Psoas muscle (tissue), 8 donors: ENCODE results near the gene IGSF11. TPM values are rescaled to one million over a fixed set of nuclear protein-coding genes. Genes with fewer than 3 reads are reported as not detected.

Experiments used
- ATAC-seq, 4 donors: fragments of 200-7000 bp; cut with Tn5 transposase; one replicate each; pipeline ENCODE4 v1.9.1; 2020; ENCODE audit warnings: moderate library complexity in 3 of 4, mild to moderate bottlenecking in 2 of 4
- DNase-seq, 2 donors: peaks; one replicate each; pipeline ENCODE4 v3.0.0-alpha.2; 2020
- H3K27ac ChIP-seq: fragments of 200-600 bp; one replicate; pipeline ENCODE4 v1.8.0; 2022
- H3K27me3 ChIP-seq, 3 donors: fragments of 200-600 bp in 1 of 3; one replicate each; pipeline versions ENCODE4 v1.6.1 to v1.8.0; 2013 to 2022; ENCODE audit warnings: low read length in 2 of 3, mild to moderate bottlenecking in 2 of 3, moderate library complexity in 1 of 3; ENCODE audit not compliant: insufficient read depth in 3 of 3
- H3K36me3 ChIP-seq, 2 donors: fragments of 200-600 bp in 1 of 2; one replicate each; pipeline versions ENCODE4 v1.6.1 to v1.8.0; 2013 to 2022; ENCODE audit warnings: low read depth in 1 of 2, mild to moderate bottlenecking in 1 of 2, moderate library complexity in 1 of 2; ENCODE audit not compliant: insufficient read depth in 1 of 2
- H3K4me1 ChIP-seq: fragments of 200-600 bp; one replicate; pipeline ENCODE4 v1.8.0; 2022
- H3K4me3 ChIP-seq: fragments of 200-600 bp; one replicate; pipeline ENCODE4 v1.8.0; 2022; ENCODE audit warnings: mild to moderate bottlenecking
- H3K9me3 ChIP-seq: fragments of 200-600 bp; one replicate; pipeline ENCODE4 v1.8.0; 2022
- CTCF ChIP-seq: fragments of 200-600 bp; IDR thresholded peaks from one replicate; pipeline ENCODE4 v1.8.0; 2022; ENCODE audit warnings: antibody characterized with exemption
- WGBS, 3 donors: extraction: QIAGEN DNeasy Blood & Tissue Kit; methylation state at CpG; one replicate each; pipeline versions ENCODE4 v1.1.6 to v1.1.7; 2013; 5-methylcytosine and 5-hydroxymethylcytosine counted together
- intact Hi-C, 2 donors: fragments of 100-400 bp; cut with DNase I; formaldehyde crosslinking; loops; one replicate each; pipeline versions ENCODE4 v1.11.0 to v1.14.2; 2022
- polyA plus RNA-seq, 3 donors: library from polyadenylated mRNA; stranded (reverse); fragments of 200-250 nt; gene quantifications; one replicate each; pipeline ENCODE4 v1.2.3, GENCODE V29; 2013
- total RNA-seq, 4 donors: library from RNA; stranded (reverse); fragmentation: NEBNext Ultra II Directional in 2 of 4; extraction: Animal tissue kit (Norgen Biotek cat#: 25700) in 2 of 4; gene quantifications; one replicate each; pipeline versions ENCODE4 v1.2.1 to v1.2.4, GENCODE V29; 2021 to 2023
- donor health status: healthy with polysubstance abuse.
- donor health status: DM: no; HTN: no; CAD: no; lungs with moderate emphysema.
- donor health status: Bipolar disorder and iron deficiency.
- donor health status: healthy.
- donor health status: DM: yes; HTN: yes; CAD: no.
- donor health status: DM: no; HTN: no; CAD: no.
- donor health status: DM: no; HTN: no; CAD: no.
- donor health status: DM: yes; HTN: yes; CAD: no.

Gene IGSF11
- total and polyA plus RNA-seq, 7 donors: 0.23 to 8.5 (median 4.3) TPM

- Histone ChIP-seq H3K36me3 (no peaks in the 10 kb centered on the region), H3K4me3 (no peak overlapping the region), H3K27ac (peak overlapping the region; percentile 43), H3K27me3 (no peaks in the 10 kb centered on the region), H3K9me3 (no peaks in the 10 kb centered on the region), H3K4me1 (peaks cover 9% of the 10 kb centered on the region)
- ATAC-seq: peak; percentile 88 to 97 (median 93)
- 38 to 87% (median 50%) methylated on average over 1 of the region's 1 CpG for WGBS, 3 donors
- intact Hi-C loops: no loop called here
- DNase-seq: peak in 1 of 2 donors; percentile 64
- no peak for TF ChIP-seq CTCF
These were observed 15.8 kb downstream of the IGSF11 start for GRCh38 chr3:119018690-119019463.

GRCh38 chr3:119015942-119016341 is 18.7 kb downstream of the IGSF11 start:
- DNase-seq: no peak
- TF ChIP-seq CTCF: no peak
- H3K4me3 ChIP-seq: no peak overlapping the region
- H3K36me3 ChIP-seq: no peaks in the 10 kb centered on the region
- peaks cover 9% of the 10 kb centered on the region for H3K4me1 ChIP-seq
- H3K27me3 ChIP-seq: peaks cover 0 to 2% (median 0%) of the 10 kb centered on the region in 3 donors
- no peak overlapping the region for H3K27ac ChIP-seq
- intact Hi-C loops: no loop called here
- 70 to 75% (median 74%) methylated on average over 2 of the region's 2 CpGs for WGBS, 3 donors
- no peaks in the 10 kb centered on the region for H3K9me3 ChIP-seq
- ATAC-seq: no peak

GRCh38 chr3:119013951-119014350 is 20.7 kb downstream of the IGSF11 start:
- intact Hi-C loops: no loop called here
- WGBS, 3 donors: 11 to 18% (median 14%) methylated on average over 3 of the region's 3 CpGs

GRCh38 chr3:119011528-119011927 is 23.1 kb downstream of the IGSF11 start:
- 89 to 92% (median 91%) methylated on average over 1 of the region's 1 CpG for WGBS, 3 donors
- no peak for DNase-seq
- Histone ChIP-seq H3K36me3 (no peaks in the 10 kb centered on the region), H3K4me3 (no peak overlapping the region), H3K27me3 (peaks cover 0 to 2% (median 0%) of the 10 kb centered on the region in 3 donors), H3K9me3 (no peaks in the 10 kb centered on the region), H3K4me1 (no peaks in the 10 kb centered on the region), H3K27ac (no peak overlapping the region)
- ATAC-seq: peak in 2 of 4 donors; percentile 53 to 65
- TF ChIP-seq CTCF: no peak
- intact Hi-C loops: no loop called here

More at GRCh38 chr3:119013951-119014350, 20.7 kb downstream of the IGSF11 start:
- H3K27me3 ChIP-seq: peaks cover 0 to 2% (median 0%) of the 10 kb centered on the region in 3 donors
- no peak overlapping the region for H3K27ac ChIP-seq
- no peak overlapping the region for H3K4me3 ChIP-seq
- no peak for TF ChIP-seq CTCF
- no peaks in the 10 kb centered on the region for H3K36me3 ChIP-seq
- H3K9me3 ChIP-seq: no peaks in the 10 kb centered on the region
- DNase-seq (no peak), ATAC-seq (no peak)
- H3K4me1 ChIP-seq: peaks cover 6% of the 10 kb centered on the region
